HG02870 (cell line): ENCODE data around the gene BEAN1.

ENCODE experiments used
- ATAC-seq: cut with Tn5 transposase; IDR thresholded peaks from one replicate; pipeline ENCODE4 v1.9.1; 2021; ENCODE audit warnings: mild to moderate bottlenecking, moderate library complexity; ENCODE audit not compliant: unreplicated experiment

Gene BEAN1

GRCh38 chr16:66418165-66418962 lies 8.7 kb upstream of the BEAN1 start:
- ATAC-seq: no peak

- no peak for ATAC-seq
Observed at GRCh38 chr16:66419527-66419926, 7.6 kb upstream of the BEAN1 start.

- ATAC-seq: no peak
Observed at GRCh38 chr16:66420396-66420795, 6.7 kb upstream of the BEAN1 start.

- ATAC-seq: no peak
Observed at GRCh38 chr16:66421891-66422290, 5.2 kb upstream of the BEAN1 start.

- ATAC-seq: no peak
Observed at GRCh38 chr16:66422366-66422765, 4.7 kb upstream of the BEAN1 start.

GRCh38 chr16:66423177-66423576 lies 3.9 kb upstream of the BEAN1 start:
- no peak for ATAC-seq

- no peak for ATAC-seq
Observed at GRCh38 chr16:66425651-66426050, 1.4 kb upstream of the BEAN1 start.

- ATAC-seq: no peak
Observed at GRCh38 chr16:66426112-66427035, 721 bp upstream of the BEAN1 start.

- no peak for ATAC-seq
Observed at GRCh38 chr16:66427871-66428681, 981 bp downstream of the BEAN1 start.

- no peak for ATAC-seq
Observed at GRCh38 chr16:66428682-66429251, 1.7 kb downstream of the BEAN1 start.

GRCh38 chr16:66429290-66429962 lies 2.3 kb downstream of the BEAN1 start:
- ATAC-seq: no peak

- ATAC-seq: no peak
Observed at GRCh38 chr16:66430214-66430613, 3.1 kb downstream of the BEAN1 start.

- no peak for ATAC-seq
Observed at GRCh38 chr16:66431760-66432159, 4.7 kb downstream of the BEAN1 start.

GRCh38 chr16:66432429-66432828 lies 5.3 kb downstream of the BEAN1 start:
- ATAC-seq: no peak

- ATAC-seq: no peak
Observed at GRCh38 chr16:66434619-66435430, 7.7 kb downstream of the BEAN1 start.

GRCh38 chr16:66435896-66436295 lies 8.8 kb downstream of the BEAN1 start:
- ATAC-seq: no peak

- no peak for ATAC-seq
Observed at GRCh38 chr16:66437391-66437945, 10.4 kb downstream of the BEAN1 start.

- no peak for ATAC-seq
Observed at GRCh38 chr16:66438536-66438935, 11.4 kb downstream of the BEAN1 start.
